WTC11 (cell line): ENCODE measurements around the gene ZBTB25. TPM values are rescaled to one million over a fixed set of nuclear protein-coding genes. Genes with fewer than 3 reads are reported as not detected.

Source experiments
- ATAC-seq: fragments of 200-7000 bp; cut with Tn5 transposase; 2 replicates; pipeline ENCODE4 v1.10.0; 2021; ENCODE audit warnings: mild to moderate bottlenecking, moderate library complexity
- CTCF ChIA-PET: fragments of 300-600 bp; sonication (Branson Sonifier 250); formaldehyde crosslinking; loops from one replicate; lab custom pipeline; 2021; ENCODE audit warnings: antibody characterized with exemption; lab: Charles Lee
- POLR2A ChIA-PET: fragments of 350-600 bp; sonication (Branson Sonifier 250); formaldehyde crosslinking; loops from one replicate; lab custom pipeline; 2021; ENCODE audit warnings: antibody characterized with exemption; lab: Charles Lee
- DNase-seq: peaks from one replicate; pipeline ENCODE4 v3.0.0; 2021; ENCODE audit warnings: low spot score
- H3K27ac Mint-ChIP-seq: 2 replicates; pipeline ENCODE4 v1.8.0; 2021; ENCODE audit warnings: mixed read lengths
- H3K27me3 Mint-ChIP-seq: 2 replicates; pipeline ENCODE4 v1.8.0; 2021; ENCODE audit warnings: low read depth, mild to moderate bottlenecking, moderate library complexity, mixed read lengths
- H3K36me3 Mint-ChIP-seq: 2 replicates; pipeline ENCODE4 v1.8.0; 2021; ENCODE audit warnings: mixed read lengths
- H3K4me1 Mint-ChIP-seq: 2 replicates; pipeline ENCODE4 v1.8.0; 2022; ENCODE audit warnings: mixed read lengths
- H3K4me3 Mint-ChIP-seq: 2 replicates; pipeline ENCODE4 v1.8.0; 2021; ENCODE audit warnings: mild to moderate bottlenecking, moderate library complexity, mixed read lengths
- H3K9me3 Mint-ChIP-seq: 2 replicates; pipeline ENCODE4 v1.8.0; 2021; ENCODE audit warnings: mixed read lengths
- AR ChIP-seq: fragments of 250-450 bp; sonication (Bioruptor Pico); IDR thresholded peaks from 2 replicates; pipeline ENCODE4 v1.9.0; 2021; ENCODE audit warnings: mild to moderate bottlenecking
- ATF6 ChIP-seq: sonication (generic); formaldehyde crosslinking; IDR thresholded peaks from 2 replicates; pipeline ENCODE4 v1.8.1; 2023; ENCODE audit warnings: mild to moderate bottlenecking, missing genetic modification reagents
- CBFB ChIP-seq: sonication (generic); formaldehyde crosslinking; IDR thresholded peaks from 2 replicates; pipeline ENCODE4 v1.8.1; 2022; ENCODE audit warnings: mild to moderate bottlenecking, low read depth, missing genetic modification reagents
- CTCF ChIP-seq: fragments of 200-600 bp; IDR thresholded peaks from 2 replicates; pipeline ENCODE4 v1.8.0; 2022; ENCODE audit warnings: antibody characterized with exemption
- GABPB1 ChIP-seq: sonication (generic); formaldehyde crosslinking; IDR thresholded peaks from 2 replicates; pipeline ENCODE4 v1.8.1; 2023; ENCODE audit warnings: mild to moderate bottlenecking, missing genetic modification reagents
- HMGXB4 ChIP-seq: sonication (generic); formaldehyde crosslinking; IDR thresholded peaks from 2 replicates; pipeline ENCODE4 v1.8.1; 2023; ENCODE audit warnings: mild to moderate bottlenecking, moderate library complexity, missing genetic modification reagents
- MYBL2 ChIP-seq: sonication (generic); formaldehyde crosslinking; IDR thresholded peaks from 2 replicates; pipeline ENCODE4 v1.8.1; 2023; ENCODE audit warnings: mild to moderate bottlenecking, moderate library complexity, missing genetic modification reagents
- NFE2L1 ChIP-seq: sonication (generic); formaldehyde crosslinking; IDR thresholded peaks from 2 replicates; pipeline ENCODE4 v1.8.1; 2023; ENCODE audit warnings: missing genetic modification reagents
- NR1H2 ChIP-seq: sonication (generic); formaldehyde crosslinking; IDR thresholded peaks from 2 replicates; pipeline ENCODE4 v1.9.0; 2021; ENCODE audit warnings: mild to moderate bottlenecking, moderate library complexity, missing genetic modification reagents
- NR2C2 ChIP-seq: sonication (generic); formaldehyde crosslinking; IDR thresholded peaks from 2 replicates; pipeline ENCODE4 v1.8.0; 2022; ENCODE audit warnings: mild to moderate bottlenecking, missing genetic modification reagents
- OVOL2 ChIP-seq: fragments of 250-450 bp; sonication (Bioruptor Pico); IDR thresholded peaks from 2 replicates; pipeline ENCODE4 v1.9.0; 2021; ENCODE audit warnings: mild to moderate bottlenecking, borderline replicate concordance
- RELA ChIP-seq: sonication (generic); formaldehyde crosslinking; IDR thresholded peaks from 2 replicates; pipeline ENCODE4 v1.8.1; 2022; ENCODE audit warnings: missing genetic modification reagents, mild to moderate bottlenecking, borderline replicate concordance
- SOX15 ChIP-seq: fragments of 250-450 bp; sonication (Bioruptor Pico); IDR thresholded peaks from 2 replicates; pipeline ENCODE4 v1.9.0; 2021; ENCODE audit warnings: mild to moderate bottlenecking
- SP1 ChIP-seq: sonication (generic); formaldehyde crosslinking; conservative IDR thresholded peaks from 2 replicates; pipeline ENCODE4 v1.8.1; 2022; ENCODE audit warnings: missing genetic modification reagents
- ZBTB21 ChIP-seq: sonication (generic); formaldehyde crosslinking; IDR thresholded peaks from 2 replicates; pipeline ENCODE4 v1.8.1; 2023; ENCODE audit warnings: mild to moderate bottlenecking, missing genetic modification reagents, borderline replicate concordance
- ZNF121 ChIP-seq: sonication (generic); formaldehyde crosslinking; IDR thresholded peaks from 2 replicates; pipeline ENCODE4 v1.8.0; 2023; ENCODE audit warnings: missing genetic modification reagents
- ZNF138 ChIP-seq: sonication (generic); formaldehyde crosslinking; conservative IDR thresholded peaks from 2 replicates; pipeline ENCODE4 v1.8.1; 2022; ENCODE audit warnings: mild to moderate bottlenecking, moderate library complexity, missing genetic modification reagents
- ZNF232 ChIP-seq: sonication (generic); formaldehyde crosslinking; IDR thresholded peaks from 2 replicates; pipeline ENCODE4 v1.8.0; 2022; ENCODE audit warnings: mild to moderate bottlenecking, missing genetic modification reagents
- ZNF423 ChIP-seq: fragments of 250-450 bp; sonication (Bioruptor Pico); IDR thresholded peaks from 2 replicates; pipeline ENCODE4 v2.1.2; 2022; ENCODE audit warnings: mild to moderate bottlenecking, moderate library complexity
- ZNF671 ChIP-seq: fragments of 250-450 bp; sonication (Bioruptor Pico); IDR thresholded peaks from 2 replicates; pipeline ENCODE4 v1.8.0; 2021; ENCODE audit warnings: mild to moderate bottlenecking
- total RNA-seq: library from RNA; stranded (reverse); gene quantifications from 3 replicates; pipeline ENCODE4 v1.2.3, GENCODE V29; 2021
- TF ChIP-seq, protein P1 (sequence below): sonication (generic); formaldehyde crosslinking; IDR thresholded peaks from 2 replicates; pipeline ENCODE4 v1.8.1; 2023; ENCODE audit warnings: mild to moderate bottlenecking, missing genetic modification reagents, moderate library complexity
- TF ChIP-seq, protein P2 (sequence below): fragments of 250-450 bp; sonication (Bioruptor Pico); IDR thresholded peaks from 2 replicates; pipeline ENCODE4 v1.9.0; 2021; ENCODE audit warnings: moderate library complexity, mild to moderate bottlenecking, inconsistent platforms, borderline replicate concordance

ZBTB25 gene
- total RNA-seq, 1 experiment from 2014 or later, result 11.9 TPM

DNA sequence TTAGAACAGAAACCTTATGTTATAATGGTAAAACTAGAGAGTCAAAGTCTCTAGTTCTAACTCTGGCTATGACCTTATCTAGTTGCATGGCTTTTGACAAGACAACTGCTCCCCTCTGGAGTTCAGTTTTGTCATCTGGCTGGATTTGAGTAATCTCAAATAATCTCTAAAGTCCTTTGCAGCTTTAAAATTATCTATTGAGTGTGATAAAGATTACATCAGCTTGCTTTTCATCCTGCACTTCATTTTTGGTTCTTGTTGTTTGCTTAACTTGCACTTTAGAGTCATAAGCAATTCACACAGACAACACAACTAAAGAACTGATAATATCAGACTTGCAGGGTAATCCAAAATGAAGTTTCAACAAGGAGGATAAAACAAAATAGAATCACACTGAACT, 36.1 kb downstream of the ZBTB25 start:
- H3K9me3 Mint-ChIP-seq, result no peaks in the 10 kb centered on the region
- no peak overlapping the region for H3K27ac Mint-ChIP-seq
- H3K36me3 Mint-ChIP-seq, result no peaks in the 10 kb centered on the region
- peaks cover 17% of the 10 kb centered on the region for H3K4me1 Mint-ChIP-seq
- TF ChIP-seq CBFB (CRISPR knock-in tag) (no peak), MYBL2 (CRISPR knock-in tag) (no peak)
- no peak for DNase-seq
- CTCF ChIA-PET, result interaction anchor here (1.3 to 2.2 kb wide), 2 partner anchors 42 to 43 kb away, joined by 3 to 5 read pairs; no protein-coding TSS in a partner anchor
- ATAC-seq, result no peak
- peaks cover 3% of the 10 kb centered on the region for H3K27me3 Mint-ChIP-seq
- no peak overlapping the region for H3K4me3 Mint-ChIP-seq
- POLR2A ChIA-PET, result interaction anchor here (2.1 kb wide), 1 partner anchor 38 kb away, joined by 14 read pairs; the partner anchor contains the start of gene ZBTB1

GRCh38 chr14:64467101-64467500, 36.5 kb downstream of the ZBTB25 start:
- H3K4me1 Mint-ChIP-seq, result peaks cover 17% of the 10 kb centered on the region
- DNase-seq (no peak), ATAC-seq (no peak)
- H3K27ac Mint-ChIP-seq, result no peak overlapping the region
- peaks cover 3% of the 10 kb centered on the region for H3K27me3 Mint-ChIP-seq
- ChIA-PET CTCF (interaction anchor here (1.3 to 2.2 kb wide), 3 partner anchors 43 to 44 kb away, joined by 3 to 9 read pairs (median 5); no protein-coding TSS in a partner anchor), POLR2A (interaction anchor here (2.1 kb wide), 1 partner anchor 38 kb away, joined by 14 read pairs; the partner anchor contains the start of gene ZBTB1)
- TF ChIP-seq NR2C2 (CRISPR knock-in tag), result no peak
- TF ChIP-seq ZNF121 (CRISPR knock-in tag), result no peak
- TF ChIP-seq ZNF671 (CRISPR knock-in tag), result no peak
- TF ChIP-seq SP1 (CRISPR knock-in tag), result no peak
- TF ChIP-seq, protein P1, sequence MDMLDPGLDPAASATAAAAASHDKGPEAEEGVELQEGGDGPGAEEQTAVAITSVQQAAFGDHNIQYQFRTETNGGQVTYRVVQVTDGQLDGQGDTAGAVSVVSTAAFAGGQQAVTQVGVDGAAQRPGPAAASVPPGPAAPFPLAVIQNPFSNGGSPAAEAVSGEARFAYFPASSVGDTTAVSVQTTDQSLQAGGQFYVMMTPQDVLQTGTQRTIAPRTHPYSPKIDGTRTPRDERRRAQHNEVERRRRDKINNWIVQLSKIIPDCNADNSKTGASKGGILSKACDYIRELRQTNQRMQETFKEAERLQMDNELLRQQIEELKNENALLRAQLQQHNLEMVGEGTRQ (CRISPR knock-in tag), result no peak
- TF ChIP-seq ZBTB21 (CRISPR knock-in tag), result no peak
- TF ChIP-seq CTCF, result no peak
- no peak for TF ChIP-seq ZNF138 (CRISPR knock-in tag)
- TF ChIP-seq AR, result no peak
- TF ChIP-seq SOX15 (CRISPR knock-in tag), result no peak
- TF ChIP-seq ZNF423 (CRISPR knock-in tag), result no peak
- TF ChIP-seq NFE2L1 (CRISPR knock-in tag), result no peak
- TF ChIP-seq ATF6 (CRISPR knock-in tag), result no peak
- TF ChIP-seq GABPB1 (CRISPR knock-in tag), result no peak
- TF ChIP-seq, protein P2, sequence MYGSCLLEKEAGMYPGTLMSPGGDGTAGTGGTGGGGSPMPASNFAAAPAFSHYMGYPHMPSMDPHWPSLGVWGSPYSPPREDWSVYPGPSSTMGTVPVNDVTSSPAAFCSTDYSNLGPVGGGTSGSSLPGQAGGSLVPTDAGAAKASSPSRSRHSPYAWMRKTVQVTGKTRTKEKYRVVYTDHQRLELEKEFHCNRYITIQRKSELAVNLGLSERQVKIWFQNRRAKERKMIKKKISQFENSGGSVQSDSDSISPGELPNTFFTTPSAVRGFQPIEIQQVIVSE (CRISPR knock-in tag), result no peak
- TF ChIP-seq OVOL2 (CRISPR knock-in tag), result no peak
- no peak for TF ChIP-seq NR1H2 (CRISPR knock-in tag)
- TF ChIP-seq HMGXB4 (CRISPR knock-in tag), result no peak
- no peak for TF ChIP-seq RELA
- TF ChIP-seq ZNF232 (CRISPR knock-in tag), result no peak
- H3K36me3 Mint-ChIP-seq, result no peaks in the 10 kb centered on the region
- no peaks in the 10 kb centered on the region for H3K9me3 Mint-ChIP-seq
- H3K4me3 Mint-ChIP-seq, result no peak overlapping the region
